GM21367 (cell line): ENCODE results near the gene IL1RAPL1.

Experiments
- ATAC-seq: cut with Tn5 transposase; IDR thresholded peaks from one replicate; pipeline ENCODE4 v1.9.1; 2021; ENCODE audit not compliant: unreplicated experiment

The IL1RAPL1 gene

DNA sequence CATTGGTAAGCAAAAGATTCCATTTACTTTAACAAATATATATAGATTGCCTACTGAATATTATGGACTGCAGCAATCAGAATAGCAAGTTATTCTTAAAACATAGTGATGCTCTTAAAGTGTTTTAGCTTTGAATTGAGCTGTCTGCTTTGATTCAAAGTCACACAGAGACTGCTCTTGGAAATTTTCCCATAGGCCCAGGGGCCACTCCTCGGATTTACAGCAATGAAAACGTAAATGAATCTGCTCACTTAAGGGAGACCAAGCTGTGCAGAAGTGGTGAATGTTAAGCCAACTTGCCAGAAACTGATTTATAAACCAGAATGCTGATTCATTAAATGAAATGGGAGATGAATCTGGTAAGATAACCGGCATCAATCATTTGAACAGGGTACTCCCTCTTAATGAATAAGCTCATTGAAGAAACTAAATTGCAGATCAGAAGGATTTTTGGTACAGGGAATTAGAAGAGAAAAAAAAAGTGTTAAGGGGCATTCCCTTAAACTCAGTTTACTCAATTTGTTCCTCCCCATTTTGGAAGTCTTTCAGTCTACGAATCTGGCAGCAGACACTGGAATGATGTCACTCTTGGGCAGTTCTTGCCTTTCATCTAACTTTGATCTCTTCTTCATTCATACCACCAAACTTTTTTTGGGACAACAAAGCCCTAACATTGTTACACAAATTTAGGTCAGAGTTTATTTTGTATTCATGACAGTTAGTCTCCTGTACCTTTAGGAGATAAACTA, 1264.8 kb downstream of the IL1RAPL1 start:
- no peak for ATAC-seq

DNA sequence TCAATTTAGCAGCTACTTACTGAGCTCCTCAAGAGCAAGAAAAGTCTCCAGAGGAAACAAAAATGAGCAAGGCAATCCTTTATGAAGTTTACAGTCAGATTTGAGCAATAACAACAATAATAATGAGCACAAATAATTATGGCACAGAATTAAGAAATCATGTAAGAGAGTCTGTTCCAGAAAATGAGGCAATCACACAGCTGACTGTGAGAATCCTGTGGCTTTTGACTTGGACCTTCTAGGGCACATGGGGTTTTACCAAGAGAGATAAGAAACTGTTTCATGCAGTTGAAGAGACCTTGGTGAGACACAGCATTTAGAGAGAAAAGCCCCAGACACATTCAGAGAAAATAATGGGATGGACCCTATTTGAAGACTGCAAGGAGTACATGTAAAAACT, 1265.5 kb downstream of the IL1RAPL1 start:
- ATAC-seq = no peak

DNA sequence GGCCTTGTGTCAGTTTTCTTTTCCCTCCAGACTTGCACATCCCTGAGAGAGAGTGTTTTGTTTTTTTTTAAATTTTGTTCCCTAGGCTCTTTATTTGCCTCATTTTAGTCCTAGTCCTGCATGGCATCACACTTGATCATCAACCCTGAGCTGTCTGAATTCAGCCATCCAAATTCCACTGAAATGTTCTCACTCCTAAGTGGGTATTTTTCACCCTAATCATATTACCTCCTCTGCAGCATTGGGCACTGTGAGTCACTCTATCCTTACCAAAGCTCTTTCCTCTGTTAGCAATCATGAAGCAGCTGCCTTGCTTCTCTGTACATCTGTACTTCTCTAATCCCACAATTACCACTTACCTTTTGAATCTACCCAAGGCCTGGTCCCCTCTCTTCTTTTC, 1271.5 kb downstream of the IL1RAPL1 start:
- no peak for ATAC-seq

DNA sequence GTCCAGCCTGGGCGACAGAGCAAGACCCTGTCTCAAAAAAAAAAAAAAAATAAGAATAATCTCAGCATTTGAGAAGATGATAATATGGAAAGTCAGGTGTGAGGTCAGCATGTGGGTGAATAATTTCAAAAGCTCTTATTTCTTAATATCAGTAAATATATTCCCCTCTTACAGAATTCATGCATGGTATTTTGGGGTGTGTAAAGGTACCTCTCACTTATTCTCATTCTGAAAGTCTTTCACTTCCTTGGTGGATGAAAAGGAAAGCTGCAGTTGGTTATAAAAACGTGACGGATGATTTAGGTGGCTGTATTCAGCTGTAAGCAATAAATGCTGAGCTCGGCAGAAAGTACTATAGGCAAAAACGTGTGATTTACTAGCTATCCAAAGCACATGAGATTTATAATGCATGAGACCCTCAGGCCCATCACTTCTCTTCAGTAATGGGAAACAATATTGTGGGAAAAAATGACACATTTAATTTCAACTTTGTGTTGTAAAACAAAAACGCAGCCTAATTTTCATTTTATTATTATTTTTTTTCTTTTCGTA, 1275.0 kb downstream of the IL1RAPL1 start:
- no peak for ATAC-seq

DNA sequence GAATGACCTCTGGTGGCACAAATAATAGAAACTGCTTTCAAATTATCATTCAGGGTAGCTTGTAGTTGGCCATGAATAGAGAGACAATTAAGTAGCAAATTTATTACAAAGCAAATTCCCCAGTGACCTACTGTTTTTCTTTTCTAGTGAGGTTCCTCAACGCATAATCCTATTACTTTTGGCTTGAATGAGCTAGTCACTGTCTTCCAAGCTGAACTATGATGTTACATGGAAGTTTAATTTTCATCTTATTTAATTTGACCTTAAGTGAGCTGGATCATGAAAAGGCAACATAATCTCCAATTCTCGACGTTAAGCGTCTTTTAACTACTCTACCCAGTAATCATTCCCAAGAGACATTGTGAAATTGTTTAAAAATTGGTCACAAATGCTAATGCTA, 1280.7 kb downstream of the IL1RAPL1 start:
- ATAC-seq = no peak

DNA sequence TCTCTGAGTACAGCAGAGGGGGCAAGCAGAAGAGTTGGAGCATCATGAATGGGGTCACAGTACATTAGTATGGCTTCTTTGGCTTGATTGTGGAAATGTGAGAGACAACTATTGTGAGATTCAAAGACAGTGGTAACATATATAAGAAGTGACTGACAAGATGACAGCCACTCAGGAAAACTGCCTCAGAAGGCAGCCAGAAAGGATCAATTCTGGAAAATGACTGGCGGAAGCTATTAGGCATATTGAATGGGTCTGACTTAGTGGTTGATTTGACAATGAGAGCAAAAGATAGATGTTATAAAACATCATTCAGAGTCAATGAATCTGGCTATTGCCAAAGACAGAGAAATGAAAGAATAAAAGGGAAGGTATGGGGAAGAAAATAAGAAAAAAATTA, 1282.6 kb downstream of the IL1RAPL1 start:
- no peak for ATAC-seq

DNA sequence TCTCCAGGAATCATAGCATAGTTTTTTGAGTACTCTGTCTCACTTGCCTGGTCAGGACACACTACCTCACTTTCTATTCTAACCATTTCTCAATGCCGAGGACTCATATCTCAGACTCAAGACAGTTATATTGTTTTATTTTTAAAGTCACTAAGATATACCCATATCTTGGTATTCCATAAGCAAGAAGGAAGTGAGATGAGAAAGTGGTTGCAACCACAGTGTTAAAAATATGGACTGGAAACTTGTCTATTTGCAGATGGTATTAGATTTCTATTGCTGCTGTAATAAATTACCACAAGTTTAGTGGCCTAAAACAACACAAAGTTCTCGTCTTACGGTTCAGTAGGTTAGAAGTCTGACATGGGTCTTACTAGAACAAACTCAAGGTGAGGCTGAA, 1283.4 kb downstream of the IL1RAPL1 start:
- no peak for ATAC-seq

DNA sequence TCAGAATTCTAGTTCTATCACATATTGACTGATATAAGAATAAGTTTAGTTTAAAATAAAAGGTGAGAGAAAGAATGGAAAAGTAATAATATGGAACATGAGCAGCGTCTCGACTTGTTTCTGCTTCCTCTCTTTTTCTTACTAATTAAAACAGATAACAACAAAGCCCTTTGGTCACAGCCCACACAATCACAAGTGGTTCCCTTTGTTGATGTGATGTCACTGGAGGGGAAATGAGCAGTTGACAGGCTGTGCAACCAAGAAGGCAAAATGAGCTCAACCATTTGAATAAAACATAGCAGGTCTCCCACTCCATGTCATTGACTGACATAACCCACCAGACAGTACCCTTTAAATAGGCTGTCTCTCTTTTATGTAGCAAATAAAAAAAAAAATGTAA, 1285.6 kb downstream of the IL1RAPL1 start:
- ATAC-seq = no peak

DNA sequence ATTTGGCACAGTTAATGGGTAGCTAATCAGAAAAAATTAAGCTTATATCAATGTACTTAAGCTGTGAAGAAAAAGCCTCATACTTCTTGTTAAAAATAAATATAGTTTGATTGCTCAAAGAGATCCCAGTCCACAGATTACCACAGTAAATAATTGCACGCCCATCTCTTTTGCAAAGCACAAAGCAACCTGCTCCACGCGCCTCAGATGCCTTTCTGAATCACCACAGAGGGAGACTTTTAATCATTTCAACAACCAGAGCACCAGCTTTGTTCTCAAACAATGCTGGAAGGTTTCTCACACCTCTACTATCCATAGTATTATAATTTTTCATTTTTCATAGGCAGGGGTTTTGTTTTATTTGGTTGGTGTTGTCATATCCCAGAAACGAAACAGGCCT, 1289.5 kb downstream of the IL1RAPL1 start:
- ATAC-seq = no peak

DNA sequence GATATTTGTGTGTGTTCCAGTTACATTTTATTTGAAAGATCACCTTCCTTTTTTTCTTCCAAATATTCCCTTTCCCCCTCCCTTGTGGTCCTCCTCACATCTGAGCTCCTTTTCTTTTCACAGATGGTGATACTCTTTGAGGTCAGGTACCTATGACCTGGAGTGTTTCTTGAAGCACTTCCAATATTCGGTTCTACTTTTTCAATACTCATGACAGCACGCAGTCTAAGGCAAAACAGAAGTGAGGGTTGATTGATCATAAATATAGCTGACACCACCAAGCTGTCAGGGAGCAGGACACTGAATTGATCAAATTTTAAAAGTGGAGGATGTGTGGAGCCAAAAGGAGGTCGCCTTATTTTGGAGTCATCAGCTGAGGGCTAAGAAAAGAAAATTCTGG, 1293.7 kb downstream of the IL1RAPL1 start:
- no peak for ATAC-seq

DNA sequence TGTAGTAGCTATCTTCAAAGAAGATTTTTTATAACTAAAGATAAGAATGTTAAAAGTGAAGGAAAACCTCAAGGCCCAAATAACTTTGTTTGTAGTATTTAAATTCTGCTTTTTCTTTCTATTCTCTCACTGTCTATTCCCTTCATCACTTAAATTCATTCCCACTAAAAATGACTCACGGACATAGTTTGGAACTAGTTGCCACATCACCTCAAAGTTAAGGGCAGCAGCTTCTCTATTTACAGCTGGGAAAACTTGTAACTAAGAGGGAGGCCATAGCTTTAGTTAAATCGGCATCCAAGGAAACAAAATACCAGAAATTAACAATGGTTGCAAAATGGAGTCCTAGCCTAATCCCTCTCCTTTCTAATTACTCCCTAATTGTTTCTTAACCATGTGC, 1302.8 kb downstream of the IL1RAPL1 start:
- ATAC-seq = no peak

DNA sequence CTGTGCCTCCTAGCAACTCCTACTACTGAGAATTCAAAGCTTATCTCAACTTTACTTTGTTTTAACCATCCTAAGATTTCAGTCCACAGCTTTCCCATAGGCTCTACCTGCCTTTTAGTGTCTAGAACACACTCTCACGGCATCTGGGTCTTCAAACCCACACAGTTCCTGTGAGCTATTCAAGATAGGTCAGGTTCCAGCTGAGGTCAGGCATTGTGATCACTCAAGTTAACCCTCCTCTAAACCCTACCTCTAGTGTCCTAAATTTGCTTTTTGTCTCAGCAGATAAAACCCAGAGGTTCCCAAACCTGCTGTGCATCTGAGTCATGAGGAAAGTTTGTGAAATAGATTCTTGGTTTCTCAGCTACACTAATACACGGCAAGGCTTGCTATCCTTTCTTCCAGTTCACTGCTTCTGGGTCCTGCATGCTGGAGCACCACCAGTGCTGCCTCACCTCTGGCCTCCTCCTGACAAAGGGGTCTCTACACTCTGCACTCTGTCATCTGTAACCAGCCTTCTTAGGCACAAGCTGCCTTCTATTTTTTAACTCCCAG, 1303.5 kb downstream of the IL1RAPL1 start:
- ATAC-seq = no peak

DNA sequence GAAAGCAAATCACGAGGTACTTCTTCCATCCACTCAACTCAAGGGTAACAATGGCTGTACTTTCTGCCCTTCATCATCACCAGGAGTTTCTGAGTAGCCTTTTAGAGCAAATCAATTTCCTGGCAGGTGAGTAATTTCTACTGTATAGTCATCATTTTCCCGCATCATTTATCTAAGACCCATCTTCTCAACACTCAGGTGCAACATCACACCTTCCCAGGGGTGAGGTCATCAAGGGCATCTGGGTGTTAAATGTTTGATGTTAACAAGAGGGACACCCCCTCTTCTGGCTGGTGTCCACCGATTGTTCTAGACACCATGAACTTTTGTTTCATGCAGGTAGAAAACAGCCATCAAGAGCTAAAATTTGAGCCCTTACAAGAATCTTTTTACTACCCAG, 1314.8 kb downstream of the IL1RAPL1 start:
- no peak for ATAC-seq

DNA sequence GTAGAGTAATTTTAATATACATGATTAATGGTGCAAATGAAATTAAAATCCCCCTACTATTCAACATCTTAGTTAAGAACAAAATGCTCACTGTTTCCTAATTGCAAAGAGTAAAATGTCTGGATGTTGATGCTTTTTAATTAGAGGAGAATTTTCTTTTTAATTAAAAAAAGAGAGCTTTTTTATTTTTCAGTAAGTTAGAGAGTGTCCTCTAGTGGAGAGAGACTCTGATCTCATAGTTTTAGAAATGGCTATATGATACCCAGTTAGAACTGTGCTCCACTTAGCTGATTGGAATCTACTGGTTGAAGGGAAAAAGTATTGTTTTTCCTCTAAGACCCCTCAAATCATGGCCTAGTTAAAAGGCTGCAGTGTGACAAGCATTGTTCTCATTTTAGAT, 1316.1 kb downstream of the IL1RAPL1 start:
- no peak for ATAC-seq

DNA sequence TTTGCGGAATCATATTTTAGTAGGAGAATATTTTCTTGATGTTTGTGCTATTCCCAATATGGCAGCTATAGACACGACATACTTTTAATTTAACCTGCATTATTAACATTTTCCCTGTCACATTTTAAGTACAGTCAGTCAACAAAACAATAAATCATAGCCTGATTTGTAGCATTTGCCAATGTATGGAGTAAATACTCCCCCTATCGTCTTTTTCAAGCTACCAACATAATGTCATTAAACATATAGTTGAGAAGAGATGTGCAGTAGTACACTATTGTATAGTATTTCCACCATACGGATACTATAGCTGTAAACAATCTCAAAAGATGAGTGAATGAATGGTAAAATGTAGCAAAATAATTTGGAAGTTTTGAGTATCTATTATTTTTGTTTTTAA, 1324.4 kb downstream of the IL1RAPL1 start:
- no peak for ATAC-seq

DNA sequence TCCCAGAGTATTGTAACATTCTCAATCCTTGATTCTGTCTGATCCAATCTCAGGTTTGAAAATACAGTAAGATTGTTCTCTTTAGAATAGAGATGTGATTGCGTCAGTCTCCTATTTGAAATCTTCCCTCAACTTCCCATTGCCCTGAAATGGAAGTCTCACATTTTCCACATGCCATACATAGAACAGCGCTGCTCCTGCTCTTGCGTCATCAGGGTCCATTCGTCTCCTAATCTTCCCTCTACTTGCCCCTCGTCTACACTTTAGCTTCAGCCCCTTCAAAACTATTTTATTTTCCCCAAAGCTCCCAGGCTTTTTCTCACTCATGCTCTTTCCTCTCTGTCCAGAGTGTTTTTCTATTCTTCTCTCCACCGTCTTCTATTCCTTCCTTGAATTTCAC, 1326.4 kb downstream of the IL1RAPL1 start:
- no peak for ATAC-seq

DNA sequence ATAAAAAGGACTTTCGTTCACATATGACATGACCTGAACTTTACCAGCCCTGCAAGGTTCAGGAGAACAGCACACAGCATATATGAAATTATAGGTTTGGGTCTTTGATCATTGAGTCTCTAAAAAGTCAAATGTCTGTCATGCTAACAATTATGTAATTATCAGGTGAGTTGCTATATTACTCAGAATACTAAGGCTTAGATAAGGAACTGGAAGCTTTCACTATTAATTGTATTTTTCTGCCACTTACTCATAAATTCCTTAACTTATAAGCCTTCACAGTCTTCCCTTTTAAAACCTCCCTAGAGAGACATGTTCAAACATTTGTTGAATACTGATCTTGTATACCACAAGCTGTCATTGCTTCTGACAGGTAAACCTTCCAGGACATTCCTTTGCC, 1335.4 kb downstream of the IL1RAPL1 start:
- no peak for ATAC-seq

DNA sequence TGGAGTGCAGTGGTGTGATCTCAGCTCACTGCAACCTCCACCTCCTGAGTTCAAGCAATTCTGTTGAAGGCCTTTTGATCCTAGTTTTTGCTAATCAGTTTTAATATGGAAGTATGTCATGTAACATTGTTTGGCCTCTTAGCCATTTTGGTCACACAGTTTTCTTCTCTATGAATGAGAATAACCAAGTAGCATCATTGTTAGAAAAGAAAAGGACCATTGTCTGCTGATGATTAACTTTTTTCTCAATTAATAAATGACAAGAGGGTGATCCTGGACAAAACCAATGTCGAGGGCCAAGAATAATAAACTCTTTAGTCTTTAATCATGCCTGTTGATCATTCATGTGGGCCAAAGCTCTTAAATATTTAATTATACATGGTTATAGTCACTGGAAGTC, 1338.8 kb downstream of the IL1RAPL1 start:
- ATAC-seq = no peak

DNA sequence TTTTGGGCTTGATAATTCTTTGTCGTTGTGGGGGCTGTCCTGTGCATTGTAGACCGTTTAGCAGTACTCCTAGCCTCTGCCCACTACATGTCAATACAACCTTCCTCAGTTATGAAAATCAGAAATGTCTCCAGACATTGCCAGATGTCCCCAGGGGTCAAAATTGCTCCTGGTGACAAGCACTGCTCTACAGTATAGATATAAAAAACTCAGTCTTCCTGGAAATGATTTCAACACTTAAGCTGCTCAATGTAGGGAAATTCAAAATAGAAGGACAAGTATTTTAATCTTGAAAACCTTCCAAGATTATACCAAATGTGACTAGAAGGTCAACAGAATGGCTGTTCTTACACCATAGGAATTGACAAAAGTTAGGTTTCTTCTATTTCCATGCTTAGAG, 1339.4 kb downstream of the IL1RAPL1 start:
- ATAC-seq = no peak

DNA sequence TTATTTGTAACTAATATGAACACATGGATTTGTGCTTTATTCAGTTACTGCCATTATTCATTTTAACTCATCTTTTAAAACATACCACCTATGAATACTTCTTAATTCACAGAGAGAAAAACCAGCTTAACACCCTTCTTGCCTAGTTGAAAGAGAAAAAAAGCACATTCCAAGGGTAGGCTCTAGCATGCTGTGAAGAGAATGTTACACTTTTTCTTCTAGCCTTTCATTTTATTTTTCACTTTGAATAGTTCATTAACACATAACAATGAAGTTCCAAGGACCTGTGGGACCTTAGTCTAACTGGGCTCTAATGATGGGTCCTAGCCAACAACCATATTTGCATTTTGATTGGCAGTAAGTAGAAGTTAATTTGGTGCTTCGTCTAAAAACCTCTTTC, 1348.2 kb downstream of the IL1RAPL1 start:
- no peak for ATAC-seq

DNA sequence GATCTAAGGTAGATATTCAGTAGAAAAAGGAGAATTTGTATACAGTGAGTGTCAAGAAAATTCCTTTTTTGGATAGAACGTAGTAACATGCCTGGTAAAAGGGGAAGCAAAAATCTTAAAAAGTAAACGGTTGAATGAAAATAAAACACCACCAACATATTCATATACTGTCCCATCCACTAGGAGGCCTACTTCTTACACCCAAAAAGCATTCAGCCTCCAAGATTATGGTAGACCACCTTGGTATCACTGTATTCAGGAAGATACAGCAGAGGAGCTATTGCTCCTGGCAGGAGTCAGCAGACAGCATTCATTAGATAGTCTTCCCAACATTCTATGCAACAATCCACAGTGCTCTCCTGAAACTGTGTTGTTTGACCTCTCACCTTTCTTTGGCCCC, 1353.5 kb downstream of the IL1RAPL1 start:
- ATAC-seq = no peak

DNA sequence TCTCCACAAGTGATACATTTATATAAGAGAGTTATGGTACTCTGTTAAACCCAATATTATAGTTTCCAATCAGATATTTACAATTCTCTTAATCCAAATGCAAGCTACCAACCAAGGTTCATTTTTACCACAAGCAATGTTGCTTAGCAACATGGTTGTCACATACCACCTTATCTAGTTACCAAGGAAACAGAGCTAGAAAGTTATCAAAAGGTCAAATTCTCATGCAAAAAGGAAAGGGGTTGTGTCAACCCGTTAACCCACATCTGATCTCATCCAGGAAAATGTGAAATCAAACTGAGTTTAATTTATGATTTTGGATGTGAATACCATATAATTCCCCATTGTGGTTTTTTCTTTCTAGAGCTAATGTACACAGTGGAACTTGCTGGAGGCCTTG, 1354.0 kb downstream of the IL1RAPL1 start:
- ATAC-seq = no peak

DNA sequence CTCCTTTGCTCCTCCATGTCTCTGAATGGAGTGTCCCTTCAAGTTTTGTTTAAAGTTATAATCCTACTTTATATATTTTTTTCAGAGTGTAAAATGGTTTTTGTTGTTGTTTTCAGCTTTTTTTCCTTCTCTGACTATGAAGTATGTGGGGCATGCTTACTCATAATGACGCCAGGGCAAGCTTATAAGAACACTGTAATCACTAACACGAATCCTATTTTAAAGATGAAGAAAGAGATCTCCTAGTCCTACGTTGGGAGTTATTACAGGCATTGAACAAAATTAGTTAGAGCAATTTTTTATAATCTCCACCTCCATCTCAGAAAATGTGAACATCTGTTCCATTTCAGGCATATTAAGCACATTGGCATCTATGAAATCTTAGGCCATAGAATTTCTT, 1360.0 kb downstream of the IL1RAPL1 start:
- ATAC-seq = no peak
